SK-N-MC (cell line): ENCODE results near the gene GXYLT2.

Experiments used
- EZH2 ChIP-seq: fragments of 200-600 bp; sonication (generic); IDR thresholded peaks from one replicate; pipeline ENCODE4 v1.6.1; 2017; ENCODE audit warnings: antibody characterized with exemption
- POLR2AphosphoS5 ChIP-seq: IDR thresholded peaks from 2 replicates; pipeline ENCODE4 v1.6.1; 2012; ENCODE audit warnings: mild to moderate bottlenecking, low read depth, low read length, borderline replicate concordance

- TF ChIP-seq POLR2AphosphoS5 = no peak
- no peak for TF ChIP-seq EZH2
Measured at GRCh38 chr3:72959336-72959735, 71.5 kb downstream of the GXYLT2 start.
